Ecto neural progenitor cell (in vitro differentiated cells): ENCODE data around the gene C10orf105.

Experiments used
- DNase-seq: peaks from one replicate; pipeline ENCODE4 v3.0.0-alpha.2; 2018; ENCODE audit warnings: low spot score

C10orf105 gene

GRCh38 chr10:71751515-71752224 is 32.1 kb upstream of the C10orf105 start:
- no peak for DNase-seq

- DNase-seq, result no peak
Measured at GRCh38 chr10:71750986-71751385, 31.4 kb upstream of the C10orf105 start.

- DNase-seq, result no peak
Measured at GRCh38 chr10:71750124-71750841, 30.7 kb upstream of the C10orf105 start.

GRCh38 chr10:71749396-71749795 is 29.8 kb upstream of the C10orf105 start:
- no peak for DNase-seq

GRCh38 chr10:71748671-71749191 is 29.2 kb upstream of the C10orf105 start:
- no peak for DNase-seq

- DNase-seq, result no peak
Measured at GRCh38 chr10:71747551-71748523, 28.3 kb upstream of the C10orf105 start.

GRCh38 chr10:71747039-71747531 is 27.5 kb upstream of the C10orf105 start:
- no peak for DNase-seq

- DNase-seq, result no peak
Measured at GRCh38 chr10:71746344-71747037, 26.9 kb upstream of the C10orf105 start.

- DNase-seq, result no peak
Measured at GRCh38 chr10:71745664-71746250, 26.2 kb upstream of the C10orf105 start.

GRCh38 chr10:71744897-71745663 is 25.5 kb upstream of the C10orf105 start:
- DNase-seq, result no peak

- DNase-seq, result no peak
Measured at GRCh38 chr10:71743866-71744265, 24.3 kb upstream of the C10orf105 start.

GRCh38 chr10:71743089-71743838 is 23.7 kb upstream of the C10orf105 start:
- DNase-seq, result no peak

- DNase-seq, result no peak
Measured at GRCh38 chr10:71742301-71743088, 22.9 kb upstream of the C10orf105 start.

GRCh38 chr10:71741671-71742070 is 22.1 kb upstream of the C10orf105 start:
- no peak for DNase-seq

GRCh38 chr10:71741029-71741428 is 21.5 kb upstream of the C10orf105 start:
- no peak for DNase-seq

- no peak for DNase-seq
Measured at GRCh38 chr10:71740069-71740653, 20.6 kb upstream of the C10orf105 start.

GRCh38 chr10:71739358-71739900 is 19.9 kb upstream of the C10orf105 start:
- no peak for DNase-seq

GRCh38 chr10:71737834-71738197 is 18.2 kb upstream of the C10orf105 start:
- no peak for DNase-seq
